A673 (cell line): ENCODE measurements around the gene SH3GL3. TPM values are rescaled to one million over a fixed set of nuclear protein-coding genes. Genes with fewer than 3 reads are reported as not detected.

Experiments used
- BruUV-seq: library from RNA; stranded (reverse); fragments of 400-500 nt; replicated peaks from 2 replicates; lab custom pipeline; 2021; lab: Mats Ljungman, UMichigan
- CTCF ChIA-PET: fragments of 300-600 bp; sonication (Branson Sonifier 250); formaldehyde crosslinking; loops from one replicate; lab custom pipeline; 2022; ENCODE audit warnings: antibody characterized with exemption; lab: Charles Lee
- POLR2A ChIA-PET: fragments of 300-600 bp; sonication (Branson Sonifier 250); formaldehyde crosslinking; loops from one replicate; lab custom pipeline; 2022; ENCODE audit warnings: antibody characterized with exemption; ENCODE audit not compliant: low non-redundant PET; lab: Charles Lee
- DNase-seq: peaks from one replicate; pipeline ENCODE4 v3.0.0-alpha.2; 2015; ENCODE audit warnings: low spot score
- H3K27ac ChIP-seq: fragments of 200-600 bp; sonication (generic); 2 replicates; pipeline ENCODE4 v1.5.1; 2016; ENCODE audit warnings: mixed run types, low read depth, mild to moderate bottlenecking, mixed read lengths, antibody characterized with exemption, low read length; ENCODE audit not compliant: poor library complexity, severe bottlenecking
- H3K27me3 ChIP-seq: fragments of 200-600 bp; sonication (generic); replicated peaks from 2 replicates; pipeline ENCODE4 v1.6.1; 2017; ENCODE audit warnings: mixed run types, low read depth, mild to moderate bottlenecking, mixed read lengths, antibody characterized with exemption, low read length; ENCODE audit not compliant: insufficient read depth, poor library complexity
- H3K36me3 ChIP-seq: fragments of 200-600 bp; sonication (generic); 2 replicates; pipeline ENCODE4 v1.6.1; 2016; ENCODE audit warnings: mixed run types, mild to moderate bottlenecking, mixed read lengths, antibody characterized with exemption, low read length; ENCODE audit not compliant: insufficient read depth, poor library complexity, severe bottlenecking
- H3K4me1 ChIP-seq: fragments of 200-600 bp; sonication (generic); 2 replicates; pipeline ENCODE4 v1.6.1; 2017; ENCODE audit warnings: mixed run types, mild to moderate bottlenecking, mixed read lengths, antibody characterized with exemption, low read length; ENCODE audit not compliant: insufficient read depth, poor library complexity, severe bottlenecking
- H3K4me3 ChIP-seq: fragments of 200-600 bp; sonication (generic); 2 replicates; pipeline ENCODE4 v1.5.1; 2016; ENCODE audit warnings: low read depth, mixed run types, mild to moderate bottlenecking, mixed read lengths, low read length; ENCODE audit not compliant: poor library complexity, severe bottlenecking
- H3K9me3 ChIP-seq: fragments of 200-600 bp; sonication (generic); 2 replicates; pipeline ENCODE4 v1.6.1; 2016; ENCODE audit warnings: mixed run types, low read depth, mild to moderate bottlenecking, mixed read lengths, antibody characterized with exemption, low read length; ENCODE audit not compliant: poor library complexity, severe bottlenecking
- CTCF ChIP-seq: fragments of 300-800, 200-600 bp; sonication (generic); conservative IDR thresholded peaks from 2 replicates; pipeline ENCODE4 v1.5.1; 2017; ENCODE audit warnings: low read depth, mild to moderate bottlenecking, antibody characterized with exemption, low read length, moderate library complexity, mixed read lengths
- EZH2 ChIP-seq: fragments of 200-600 bp; sonication (generic); IDR thresholded peaks from 2 replicates; pipeline ENCODE4 v1.6.1; 2017; ENCODE audit warnings: borderline replicate concordance, low read depth, mild to moderate bottlenecking, mixed read lengths, antibody characterized with exemption, low read length; ENCODE audit not compliant: poor library complexity, severe bottlenecking
- intact Hi-C: fragments of 100-400 bp; cut with micrococcal nuclease; formaldehyde crosslinking; loops from one replicate; pipeline ENCODE4 v1.10.0; 2022; ENCODE audit not compliant: unreplicated experiment
- total RNA-seq: library from RNA; stranded (reverse); gene quantifications from 2 replicates; pipeline ENCODE4 v1.2.3, GENCODE V29; 2021

Gene SH3GL3
- total RNA-seq, 1 experiment from 2014 or later, result 25.6 TPM

- CTCF ChIA-PET, result no interaction called here
- Histone ChIP-seq H3K27ac (no peak overlapping the region), H3K4me3 (no peak overlapping the region), H3K4me1 (no peaks in the 10 kb centered on the region), H3K27me3 (no peaks in the 10 kb centered on the region), H3K36me3 (no peaks in the 10 kb centered on the region), H3K9me3 (no peaks in the 10 kb centered on the region)
- no peak for DNase-seq
- intact Hi-C loops, result no loop called here
- POLR2A ChIA-PET, result no interaction called here
- no peak for TF ChIP-seq CTCF
- no peak for TF ChIP-seq EZH2
- BruUV-seq, result no TSS peak
These were observed 90.5 kb downstream of the SH3GL3 start for GRCh38 chr15:83537606-83538005.

GRCh38 chr15:83538682-83539081 is 91.5 kb downstream of the SH3GL3 start:
- Histone ChIP-seq H3K36me3 (no peaks in the 10 kb centered on the region), H3K4me3 (no peak overlapping the region), H3K4me1 (no peaks in the 10 kb centered on the region), H3K9me3 (no peaks in the 10 kb centered on the region), H3K27ac (no peak overlapping the region), H3K27me3 (no peaks in the 10 kb centered on the region)
- DNase-seq, result no peak
- BruUV-seq, result no TSS peak
- POLR2A ChIA-PET, result no interaction called here
- intact Hi-C loops, result no loop called here
- TF ChIP-seq CTCF, result no peak
- no peak for TF ChIP-seq EZH2
- CTCF ChIA-PET, result no interaction called here

- Histone ChIP-seq H3K27me3 (no peaks in the 10 kb centered on the region), H3K27ac (no peak overlapping the region), H3K9me3 (no peaks in the 10 kb centered on the region), H3K36me3 (no peaks in the 10 kb centered on the region), H3K4me3 (no peak overlapping the region), H3K4me1 (no peaks in the 10 kb centered on the region)
- CTCF ChIA-PET, result no interaction called here
- intact Hi-C loops, result no loop called here
- no TSS peak for BruUV-seq
- no peak for DNase-seq
- POLR2A ChIA-PET, result no interaction called here
- TF ChIP-seq CTCF, result no peak
- no peak for TF ChIP-seq EZH2
These were observed 98.8 kb downstream of the SH3GL3 start for GRCh38 chr15:83545804-83546511.
